CD4-positive, alpha-beta T cell (primary cell): ENCODE data around the gene ALK. TPM values are rescaled to one million over a fixed set of nuclear protein-coding genes. Genes with fewer than 3 reads are reported as not detected.

Experiments
- ATAC-seq: fragments of 200-7000 bp; cut with Tn5 transposase; one replicate; pipeline ENCODE4 v1.10.0; 2022; ENCODE audit warnings: mild to moderate bottlenecking; ENCODE audit not compliant: poor library complexity
- CTCF ChIA-PET: fragments of 350-600 bp; sonication (Branson Sonifier 250); formaldehyde crosslinking; loops from one replicate; lab custom pipeline; 2021; ENCODE audit warnings: antibody characterized with exemption, inconsistent platforms; lab: Charles Lee
- POLR2A ChIA-PET: fragments of 350-600 bp; sonication (Branson Sonifier 250); formaldehyde crosslinking; loops from one replicate; lab custom pipeline; 2021; ENCODE audit warnings: antibody characterized with exemption, inconsistent platforms; lab: Charles Lee
- DNase-seq, 14 experiments: peaks; one replicate each; pipeline ENCODE4 v3.0.0-alpha.2; 2013 to 2020; ENCODE audit warnings: mixed read lengths in 2 of 14
- H3K27ac ChIP-seq, 2 donors: one replicate each; pipeline versions ENCODE4 v1.5.1 to v1.7.0; 2013; ENCODE audit warnings: low read length in 2 of 2, low read depth in 1 of 2, mild to moderate bottlenecking in 1 of 2
- H3K27me3 ChIP-seq, 2 experiments: 1 replicate in 1 of 2; 2 replicates in 1 of 2; pipeline versions ENCODE4 v1.6.1 to v1.7.0; 2013; ENCODE audit warnings: low read length in 2 of 2, control low read depth in 1 of 2, mild to moderate bottlenecking in 1 of 2, moderate library complexity in 1 of 2; ENCODE audit not compliant: insufficient read depth in 2 of 2, control insufficient read depth in 1 of 2
- H3K36me3 ChIP-seq: one replicate; pipeline ENCODE4 v1.6.1; 2013; ENCODE audit warnings: low read length, control low read depth; ENCODE audit not compliant: insufficient read depth
- H3K4me1 ChIP-seq: one replicate; pipeline ENCODE4 v1.6.1; 2013; ENCODE audit warnings: low read length, control low read depth; ENCODE audit not compliant: insufficient read depth
- H3K4me3 ChIP-seq: one replicate; pipeline ENCODE4 v1.5.1; 2013; ENCODE audit warnings: mild to moderate bottlenecking, low read length, moderate library complexity
- H3K9me3 ChIP-seq, 2 experiments: 1 replicate in 1 of 2; 2 replicates in 1 of 2; pipeline versions ENCODE4 v1.6.1 to v1.7.0; 2013; ENCODE audit warnings: low read length in 2 of 2, mild to moderate bottlenecking in 2 of 2, control low read depth in 1 of 2, moderate library complexity in 1 of 2; ENCODE audit not compliant: control insufficient read depth in 1 of 2, insufficient read depth in 1 of 2
- H3K27ac Mint-ChIP-seq: one replicate; pipeline ENCODE4 v1.8.0; 2020; ENCODE audit warnings: mixed read lengths
- H3K27me3 Mint-ChIP-seq: one replicate; pipeline ENCODE4 v1.8.0; 2021; ENCODE audit warnings: mixed read lengths
- H3K36me3 Mint-ChIP-seq: one replicate; pipeline ENCODE4 v1.8.0; 2021; ENCODE audit warnings: low read depth, mixed read lengths
- H3K4me1 Mint-ChIP-seq: one replicate; pipeline ENCODE4 v1.8.0; 2021; ENCODE audit warnings: low read depth, mixed read lengths
- H3K4me3 Mint-ChIP-seq: one replicate; pipeline ENCODE4 v1.8.0; 2020; ENCODE audit warnings: mild to moderate bottlenecking, mixed read lengths
- H3K9me3 Mint-ChIP-seq: one replicate; pipeline ENCODE4 v1.8.0; 2020; ENCODE audit warnings: mixed read lengths
- CTCF ChIP-seq: fragments of 200-600 bp; IDR thresholded peaks from one replicate; pipeline ENCODE4 v1.8.0; 2022; ENCODE audit warnings: antibody characterized with exemption, mild to moderate bottlenecking
- intact Hi-C, 2 experiments: fragments of 100-400 bp; cut with DNase I in 1 of 2; cut with micrococcal nuclease in 1 of 2; formaldehyde crosslinking; loops; one replicate each; pipeline versions ENCODE4 v1.15.1 to v1.9.0; 2023 to 2025; cut with DNase I, micrococcal nuclease
- total RNA-seq, 174 experiments: library from RNA in 2 of 174; stranded (reverse) in 2 of 174; gene quantifications; one replicate each; pipeline ENCODE4 v1.2.3 and lab custom pipeline; 2021 to 2026

ALK gene
- total RNA-seq, 2 experiments from 2014 or later, result not detected

GRCh38 chr2:29325544-29325943 is 595.8 kb downstream of the ALK start:
- no peak for TF ChIP-seq CTCF
- peaks cover 25% of the 10 kb centered on the region for H3K27me3 Mint-ChIP-seq
- POLR2A ChIA-PET, result no interaction called here
- H3K36me3 Mint-ChIP-seq, result no peaks in the 10 kb centered on the region
- Histone ChIP-seq H3K4me3 (no peak overlapping the region), H3K9me3 (no peaks in the 10 kb centered on the region), H3K36me3 (no peaks in the 10 kb centered on the region), H3K27ac (no peak overlapping the region), H3K4me1 (no peaks in the 10 kb centered on the region), H3K27me3 (no peaks in the 10 kb centered on the region)
- ATAC-seq (no peak), DNase-seq (no peak)
- CTCF ChIA-PET, result interaction anchor here (1.3 kb wide), 1 partner anchor 17 kb away, joined by 6 read pairs; no protein-coding TSS in a partner anchor
- H3K9me3 Mint-ChIP-seq, result no peaks in the 10 kb centered on the region
- H3K4me3 Mint-ChIP-seq, result no peak overlapping the region
- H3K4me1 Mint-ChIP-seq, result no peaks in the 10 kb centered on the region
- intact Hi-C loops, result no loop called here
- no peak overlapping the region for H3K27ac Mint-ChIP-seq

GRCh38 chr2:29323961-29324360 is 597.4 kb downstream of the ALK start:
- H3K36me3 Mint-ChIP-seq, result no peaks in the 10 kb centered on the region
- Histone ChIP-seq H3K27ac (no peak overlapping the region), H3K4me1 (no peaks in the 10 kb centered on the region), H3K36me3 (no peaks in the 10 kb centered on the region), H3K9me3 (peaks cover 0 to 4% of the 10 kb centered on the region in 2 experiments), H3K4me3 (no peak overlapping the region), H3K27me3 (peaks cover 4 to 10% of the 10 kb centered on the region in 2 experiments)
- ATAC-seq (no peak), DNase-seq (no peak)
- H3K27ac Mint-ChIP-seq, result no peak overlapping the region
- no peak for TF ChIP-seq CTCF
- ChIA-PET CTCF (no interaction called here), POLR2A (no interaction called here)
- no peak overlapping the region for H3K4me3 Mint-ChIP-seq
- no peaks in the 10 kb centered on the region for H3K9me3 Mint-ChIP-seq
- intact Hi-C loops, result no loop called here
- peaks cover 41% of the 10 kb centered on the region for H3K27me3 Mint-ChIP-seq
- no peaks in the 10 kb centered on the region for H3K4me1 Mint-ChIP-seq

- peaks cover 0 to 4% of the 10 kb centered on the region in 2 experiments for H3K9me3 ChIP-seq
- no peak overlapping the region for H3K4me3 ChIP-seq
- POLR2A ChIA-PET, result no interaction called here
- no peak for TF ChIP-seq CTCF
- CTCF ChIA-PET, result no interaction called here
- Mint-ChIP-seq H3K36me3 (no peaks in the 10 kb centered on the region), H3K27me3 (peaks cover 44% of the 10 kb centered on the region), H3K9me3 (no peaks in the 10 kb centered on the region), H3K4me1 (no peaks in the 10 kb centered on the region), H3K27ac (no peak overlapping the region), H3K4me3 (no peak overlapping the region)
- H3K27me3 ChIP-seq, result peaks cover 4 to 10% of the 10 kb centered on the region in 2 experiments
- ATAC-seq (no peak), DNase-seq (no peak)
- H3K36me3 ChIP-seq, result no peaks in the 10 kb centered on the region
- intact Hi-C loops, result no loop called here
- no peaks in the 10 kb centered on the region for H3K4me1 ChIP-seq
- no peak overlapping the region for H3K27ac ChIP-seq
Observed at GRCh38 chr2:29323301-29323700, 598.1 kb downstream of the ALK start.
